Keratinocyte (primary cell): ENCODE data around the gene PTOV1. TPM values are rescaled to one million over a fixed set of nuclear protein-coding genes. Genes with fewer than 3 reads are reported as not detected.

Experiments
- DNase-seq: peaks from one replicate; pipeline ENCODE4 v3.0.0-alpha.2; 2011; ENCODE audit warnings: low read depth, missing footprints, low spot score
- FAIRE-seq: peaks from 2 replicates; lab custom pipeline; 2011; peaks lifted over from hg19 to GRCh38; lab: Jason Lieb, UNC
- H2AFZ ChIP-seq: 2 replicates; pipeline ENCODE4 v1.6.0; 2012; ENCODE audit warnings: low read length, control low read depth, inconsistent platforms; ENCODE audit not compliant: control insufficient read depth
- H3K27ac ChIP-seq: 2 replicates; pipeline ENCODE4 v1.5.1; 2011; ENCODE audit warnings: low read length; ENCODE audit not compliant: control insufficient read depth, insufficient read depth
- H3K27me3 ChIP-seq: 3 replicates; pipeline ENCODE4 v1.6.0; 2011; ENCODE audit warnings: low read length; ENCODE audit not compliant: control insufficient read depth, insufficient read depth; ENCODE audit errors: extremely low read depth
- H3K36me3 ChIP-seq, 2 experiments: 2 replicates in 1 of 2; 3 replicates in 1 of 2; pipeline ENCODE4 v1.5.1; 2011; ENCODE audit warnings: low read length in 2 of 2, mild to moderate bottlenecking in 1 of 2; ENCODE audit not compliant: control insufficient read depth in 2 of 2, insufficient read depth in 2 of 2; ENCODE audit errors: extremely low read depth in 1 of 2
- H3K4me1 ChIP-seq: 3 replicates; pipeline ENCODE4 v1.5.1; 2011; ENCODE audit warnings: low read length; ENCODE audit not compliant: control insufficient read depth, insufficient read depth; ENCODE audit errors: extremely low read depth
- H3K4me2 ChIP-seq: 3 replicates; pipeline ENCODE4 v1.6.0; 2011; ENCODE audit warnings: low read depth, low read length; ENCODE audit not compliant: control insufficient read depth, insufficient read depth; ENCODE audit errors: extremely low read depth
- H3K4me3 ChIP-seq, 3 experiments: fragments of 200-600 bp in 1 of 3; sonication (generic) in 1 of 3; 2 replicates in 2 of 3; 3 replicates in 1 of 3; pipeline ENCODE4 v1.5.1; 2011 to 2016; ENCODE audit warnings: low read length in 3 of 3, mild to moderate bottlenecking in 3 of 3, control low read depth in 2 of 3, inconsistent platforms in 1 of 3, low read depth in 1 of 3, mixed read lengths in 1 of 3, mixed run types in 1 of 3, moderate library complexity in 1 of 3; ENCODE audit not compliant: control insufficient read depth in 2 of 3, insufficient read depth in 2 of 3; ENCODE audit errors: extremely low read depth in 1 of 3
- H3K79me2 ChIP-seq: 2 replicates; pipeline ENCODE4 v1.6.0; 2012; ENCODE audit warnings: low read length; ENCODE audit not compliant: control insufficient read depth, insufficient read depth
- H3K9ac ChIP-seq: 3 replicates; pipeline ENCODE4 v1.6.0; 2011; ENCODE audit warnings: low read length; ENCODE audit not compliant: control insufficient read depth, insufficient read depth; ENCODE audit errors: extremely low read depth
- H3K9me1 ChIP-seq: 3 replicates; pipeline ENCODE4 v1.6.0; 2011; ENCODE audit warnings: low read length; ENCODE audit not compliant: control insufficient read depth, insufficient read depth; ENCODE audit errors: extremely low read depth
- H3K9me3 ChIP-seq: 2 replicates; pipeline ENCODE4 v1.5.1; 2012; ENCODE audit warnings: low read depth, low read length; ENCODE audit not compliant: control insufficient read depth
- H4K20me1 ChIP-seq: 3 replicates; pipeline ENCODE4 v1.6.0; 2011; ENCODE audit warnings: low read length; ENCODE audit not compliant: control insufficient read depth, insufficient read depth; ENCODE audit errors: extremely low read depth
- EZH2 ChIP-seq: IDR thresholded peaks from one replicate; pipeline ENCODE4 v1.6.1; 2012; ENCODE audit warnings: inconsistent platforms, mild to moderate bottlenecking, low read length, moderate library complexity
- dilution Hi-C: fragments of 300-500 bp; cut with MboI; formaldehyde crosslinking; loops from one replicate; pipeline ENCODE4 v1.7.0; 2020; ENCODE audit warnings: low sequenced_read_pairs; ENCODE audit not compliant: extremely low pct_ligation_motif_present
- polyA plus RNA-seq, 5 experiments: library from polyadenylated mRNA; depleted of rRNA in 3 of 5; stranded (reverse) in 3 of 5; stranded (forward) in 1 of 5; unstranded in 1 of 5; fragments of >200 nt; gene quantifications; 1 replicate in 1 of 5; 2 replicates in 3 of 5; 3 replicates in 1 of 5; pipeline versions ENCODE4 v1.2.1 to v1.2.3, GENCODE V29; 2011 to 2012; ENCODE audit warnings: missing spikeins in 2 of 5, low read depth in 1 of 5, low replicate concordance in 1 of 5
- TF ChIP-seq, protein P1 (sequence below), 3 experiments: IDR thresholded peaks in 1 of 3; conservative IDR thresholded peaks in 1 of 3; optimal IDR thresholded peaks in 1 of 3; 2 replicates in 2 of 3; 3 replicates in 1 of 3; pipeline versions ENCODE3 to v1.5.1; 2011; ENCODE audit warnings: low read length in 3 of 3, mild to moderate bottlenecking in 3 of 3, moderate library complexity in 2 of 3, control low read depth in 1 of 3, inconsistent platforms in 1 of 3; ENCODE audit not compliant: insufficient read depth in 2 of 3; ENCODE audit errors: extremely low read depth in 1 of 3

The PTOV1 gene
- polyA plus RNA-seq, 1 donor (not counting 4 experiments of a cell fraction or from before 2014, with no cell fraction given): 22.9 TPM

DNA sequence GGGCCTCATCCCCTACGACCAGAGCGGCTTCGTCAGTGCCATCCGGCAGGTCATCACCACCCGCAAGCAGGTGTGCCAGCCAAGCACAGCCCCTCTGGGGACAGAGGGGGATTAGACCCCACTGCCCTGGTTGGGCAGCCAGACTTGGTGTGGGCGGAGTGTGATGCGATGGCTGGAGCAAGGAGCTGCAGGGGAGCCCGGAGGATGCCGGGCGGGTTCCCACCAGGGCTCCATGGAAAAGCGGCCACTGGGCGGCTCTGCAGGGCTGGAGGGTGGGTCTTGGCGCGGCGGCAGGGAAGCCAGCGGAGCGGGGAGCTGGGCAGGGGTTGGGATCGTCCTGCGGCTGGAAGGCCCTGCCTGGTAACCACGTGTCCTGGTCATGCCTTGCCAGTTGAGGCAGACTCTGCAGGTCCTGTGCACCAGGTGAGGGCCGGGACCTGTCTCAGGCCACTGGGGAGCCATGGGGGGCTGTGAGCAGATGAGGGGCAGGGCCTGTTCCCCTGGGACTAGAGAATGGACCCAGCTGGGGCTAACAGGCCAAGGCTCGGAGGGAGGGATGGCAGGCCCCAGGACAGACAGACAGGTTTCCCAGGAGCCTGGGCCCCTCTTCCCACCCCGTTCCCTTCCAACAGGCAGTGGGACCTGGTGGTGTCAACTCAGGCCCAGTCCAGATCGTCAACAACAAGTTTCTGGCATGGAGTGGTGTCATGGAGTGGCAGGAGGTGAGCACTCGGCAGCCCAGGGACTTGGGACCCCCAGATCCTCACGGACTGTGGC, 6.3 kb downstream of the PTOV1 start:
- H3K27me3 ChIP-seq: no peaks in the 10 kb centered on the region
- no peak overlapping the region for H3K27ac ChIP-seq
- H3K36me3 ChIP-seq: peaks cover 22 to 37% of the 10 kb centered on the region in 2 experiments
- H3K9me1 ChIP-seq: no peaks in the 10 kb centered on the region
- FAIRE-seq (no peak), DNase-seq (no peak)
- no peak overlapping the region for H3K4me2 ChIP-seq
- peaks cover 19% of the 10 kb centered on the region for H3K79me2 ChIP-seq
- no peak overlapping the region for H3K9ac ChIP-seq
- dilution Hi-C loops: no loop called here
- peaks cover 13% of the 10 kb centered on the region for H3K4me1 ChIP-seq
- H3K9me3 ChIP-seq: no peaks in the 10 kb centered on the region
- TF ChIP-seq, protein P1, sequence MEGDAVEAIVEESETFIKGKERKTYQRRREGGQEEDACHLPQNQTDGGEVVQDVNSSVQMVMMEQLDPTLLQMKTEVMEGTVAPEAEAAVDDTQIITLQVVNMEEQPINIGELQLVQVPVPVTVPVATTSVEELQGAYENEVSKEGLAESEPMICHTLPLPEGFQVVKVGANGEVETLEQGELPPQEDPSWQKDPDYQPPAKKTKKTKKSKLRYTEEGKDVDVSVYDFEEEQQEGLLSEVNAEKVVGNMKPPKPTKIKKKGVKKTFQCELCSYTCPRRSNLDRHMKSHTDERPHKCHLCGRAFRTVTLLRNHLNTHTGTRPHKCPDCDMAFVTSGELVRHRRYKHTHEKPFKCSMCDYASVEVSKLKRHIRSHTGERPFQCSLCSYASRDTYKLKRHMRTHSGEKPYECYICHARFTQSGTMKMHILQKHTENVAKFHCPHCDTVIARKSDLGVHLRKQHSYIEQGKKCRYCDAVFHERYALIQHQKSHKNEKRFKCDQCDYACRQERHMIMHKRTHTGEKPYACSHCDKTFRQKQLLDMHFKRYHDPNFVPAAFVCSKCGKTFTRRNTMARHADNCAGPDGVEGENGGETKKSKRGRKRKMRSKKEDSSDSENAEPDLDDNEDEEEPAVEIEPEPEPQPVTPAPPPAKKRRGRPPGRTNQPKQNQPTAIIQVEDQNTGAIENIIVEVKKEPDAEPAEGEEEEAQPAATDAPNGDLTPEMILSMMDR (optimal IDR thresholded peaks at IDR 0.05 in 1 of 3, IDR thresholded peaks at IDR 0.05 in 1 of 3, conservative IDR thresholded peaks at IDR 0.05 in 1 of 3; ENCODE audit: extremely low read depth in 1 of 3, insufficient read depth in 2 of 3, low read length in 3 of 3): no peak
- no peak for TF ChIP-seq EZH2
- no peak overlapping the region for H3K4me3 ChIP-seq
- peaks cover 7% of the 10 kb centered on the region for H4K20me1 ChIP-seq
- no peak overlapping the region for H2AFZ ChIP-seq

DNA sequence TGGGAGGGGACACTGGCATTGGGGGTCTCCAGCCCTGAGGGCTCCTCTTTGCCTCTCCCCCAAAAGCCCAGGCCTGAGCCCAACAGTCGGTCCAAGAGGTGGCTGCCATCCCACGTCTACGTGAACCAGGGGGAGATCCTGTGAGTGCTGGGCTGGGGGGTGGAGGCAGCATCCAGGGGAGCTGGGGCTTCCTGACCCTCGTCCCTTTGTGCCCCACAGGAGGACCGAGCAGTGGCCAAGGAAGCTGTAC, 6.8 kb downstream of the PTOV1 start:
- Histone ChIP-seq H3K9ac (no peak overlapping the region), H4K20me1 (peaks cover 7% of the 10 kb centered on the region), H3K4me3 (no peak overlapping the region), H2AFZ (no peak overlapping the region), H3K9me3 (no peaks in the 10 kb centered on the region), H3K36me3 (peaks cover 22 to 37% of the 10 kb centered on the region in 2 experiments), H3K27me3 (no peaks in the 10 kb centered on the region), H3K27ac (no peak overlapping the region), H3K4me2 (no peak overlapping the region), H3K9me1 (no peaks in the 10 kb centered on the region), H3K79me2 (peaks cover 14% of the 10 kb centered on the region), H3K4me1 (peaks cover 8% of the 10 kb centered on the region)
- TF ChIP-seq, protein P1 (optimal IDR thresholded peaks at IDR 0.05 in 1 of 3, IDR thresholded peaks at IDR 0.05 in 1 of 3, conservative IDR thresholded peaks at IDR 0.05 in 1 of 3; ENCODE audit: extremely low read depth in 1 of 3, insufficient read depth in 2 of 3, low read length in 3 of 3): no peak
- TF ChIP-seq EZH2: no peak
- DNase-seq: no peak
- dilution Hi-C loops: no loop called here
- FAIRE-seq: no peak
